ENCODE results near the gene KRTAP29-1. TPM values are rescaled to one million over a fixed set of nuclear protein-coding genes. Genes with fewer than 3 reads are reported as not detected.

The KRTAP29-1 gene
- polyA plus RNA-seq, 2 of the 4 experiments (the other 2 are of a cell fraction), result not detected

- Histone ChIP-seq H3K4me1 (no peaks in the 10 kb centered on the region), H3K27ac (no peak overlapping the region), H3K4me2 (no peak overlapping the region), H3K9me3 (no peaks in the 10 kb centered on the region), H3K4me3 (no peak overlapping the region)
- TF ChIP-seq ZC3H11A (IDR thresholded peaks at IDR 0.05) (no peak), FOSL2 (IDR thresholded peaks at IDR 0.05) (no peak), FOSL2 (CRISPR knock-in tag; IDR thresholded peaks at IDR 0.05) (no peak), TP53 (CRISPR knock-in tag; IDR thresholded peaks at IDR 0.05) (no peak), CHD4 (IDR thresholded peaks at IDR 0.05; ENCODE audit: borderline replicate concordance) (no peak), REST (IDR thresholded peaks at IDR 0.05) (no peak), RNF2 (IDR thresholded peaks at IDR 0.05; ENCODE audit: borderline replicate concordance, low read depth) (no peak), CEBPB (IDR thresholded peaks at IDR 0.05) (no peak), POLR2A (IDR thresholded peaks at IDR 0.05; ENCODE audit: low read length) (no peak), RFX5 (IDR thresholded peaks at IDR 0.05) (no peak), RAD21 (conservative IDR thresholded peaks at IDR 0.05 in 1 of 2, IDR thresholded peaks at IDR 0.05 in 1 of 2) (no peak), NPAS2 (CRISPR knock-in tag; IDR thresholded peaks at IDR 0.05; ENCODE audit: borderline replicate concordance) (no peak), ZNF302 (CRISPR knock-in tag; IDR thresholded peaks at IDR 0.05) (no peak), FOSB (CRISPR knock-in tag; IDR thresholded peaks at IDR 0.05) (no peak), EP300 (IDR thresholded peaks at IDR 0.05) (no peak), MAFK (IDR thresholded peaks at IDR 0.05; ENCODE audit: partially characterized antibody) (no peak), JUN (IDR thresholded peaks at IDR 0.05) (no peak), TFCP2L1 (CRISPR knock-in tag; IDR thresholded peaks at IDR 0.05) (no peak), MAZ (IDR thresholded peaks at IDR 0.05; ENCODE audit: borderline replicate concordance, low read depth, low read length) (no peak), KDM1A (IDR thresholded peaks at IDR 0.05; ENCODE audit: low read depth) (no peak)
- no peak for ATAC-seq
- no peak for DNase-seq (ENCODE audit: low read depth in 1 of 2, low spot score in 1 of 2)
- ChIA-PET POLR2A (no interaction called here), CTCF (no interaction called here)
- whole genome bisulfite sequencing (ENCODE audit: missing lambda C conversion rate), result 61% methylated on average over 3 of the region's 3 CpGs
- no peak for FAIRE-seq
Observed at GRCh38 chr17:41267711-41268110, 34.9 kb downstream of the KRTAP29-1 start.

GRCh38 chr17:41265078-41265477 is 37.6 kb downstream of the KRTAP29-1 start, which contains the start of gene KRTAP9-6:
TSS of gene KRTAP9-6 (plus strand) at chr17:41265378. CDS start at chr17:41265378, 0 bp downstream.
- ATAC-seq (no peak), FAIRE-seq (no peak), DNase-seq (ENCODE audit: low read depth in 1 of 2, low spot score in 1 of 2) (no peak)
- Histone ChIP-seq H3K27ac (no peak within 1 kb of the TSS), H3K9me3 (no peaks in the 10 kb centered on the region), H3K4me1 (no peaks in the 10 kb centered on the region), H3K4me3 (no peak within 1 kb of the TSS), H3K4me2 (no peak within 1 kb of the TSS)
- POLR2A ChIA-PET, result no interaction called here
- TF ChIP-seq CBX2 (IDR thresholded peaks at IDR 0.05; ENCODE audit: borderline replicate concordance, low read depth) (no peak), RARB (CRISPR knock-in tag; IDR thresholded peaks at IDR 0.05) (no peak), CHD2 (IDR thresholded peaks at IDR 0.05; ENCODE audit: low read length, partially characterized antibody) (no peak), JUNB (IDR thresholded peaks at IDR 0.05) (no peak), GATA3 (IDR thresholded peaks at IDR 0.05; ENCODE audit: borderline replicate concordance) (no peak), EHMT2 (IDR thresholded peaks at IDR 0.05; ENCODE audit: low read depth) (no peak), EP300 (IDR thresholded peaks at IDR 0.05) (no peak), RAD21 (conservative IDR thresholded peaks at IDR 0.05 in 1 of 2, IDR thresholded peaks at IDR 0.05 in 1 of 2) (no peak), JUN (IDR thresholded peaks at IDR 0.05) (no peak), MAZ (IDR thresholded peaks at IDR 0.05; ENCODE audit: borderline replicate concordance, low read depth, low read length) (no peak), KDM5A (IDR thresholded peaks at IDR 0.05) (no peak), HOXB13 (CRISPR knock-in tag; IDR thresholded peaks at IDR 0.05; ENCODE audit: low read depth) (no peak)
- CTCF ChIA-PET, result interaction anchor here (1.4 kb wide), 1 partner anchor 11 kb away, joined by 4 read pairs; no protein-coding TSS in a partner anchor
- WGBS (ENCODE audit: missing lambda C conversion rate), result 29% methylated on average over 2 of the region's 2 CpGs

Data from A549 (cell line).